HepG2 (cell line): ENCODE results near the gene SPIN1. TPM values are rescaled to one million over a fixed set of nuclear protein-coding genes. Genes with fewer than 3 reads are reported as not detected.

Experiments used
- ATAC-seq: fragments of 200-7000 bp; cut with Tn5 transposase; 3 replicates; pipeline ENCODE4 v1.9.1; 2020; ENCODE audit warnings: mild to moderate bottlenecking, moderate library complexity
- BruUV-seq: library from RNA; stranded (reverse); fragments of 400-500 nt; replicated peaks from 2 replicates; lab custom pipeline; 2021; lab: Mats Ljungman, UMichigan
- CTCF ChIA-PET: fragments of 300-600 bp; formaldehyde crosslinking; extraction: SDS; loops from one replicate; lab custom pipeline; 2021; ENCODE audit warnings: low total read pairs, inconsistent platforms, low intra/inter-chr PET ratio; lab: Yijun Ruan, JAX
- POLR2A ChIA-PET: fragments of 350-600 bp; sonication (Branson Sonifier 250); formaldehyde crosslinking; loops from one replicate; lab custom pipeline; 2020; ENCODE audit warnings: antibody characterized with exemption, inconsistent platforms; lab: Yijun Ruan, JAX
- DNase-seq: peaks from one replicate; pipeline ENCODE4 v3.0.0-alpha.2; 2015; ENCODE audit warnings: low spot score
- FAIRE-seq: peaks from 3 replicates; lab custom pipeline; 2011; peaks lifted over from hg19 to GRCh38; lab: Jason Lieb, UNC
- H2AFZ ChIP-seq: one replicate; pipeline ENCODE4 v1.6.1; 2011; ENCODE audit warnings: low read length, inconsistent platforms
- H3K27ac ChIP-seq: fragments of 300-600 bp; 3 replicates; pipeline ENCODE4 v1.8.0; 2011; ENCODE audit warnings: mixed run types, mild to moderate bottlenecking, mixed read lengths, low read length, inconsistent platforms; ENCODE audit not compliant: insufficient read depth; ENCODE audit errors: extremely low read length
- H3K27me3 ChIP-seq, 2 experiments: fragments of 200-600 bp in 1 of 2; 2 replicates in 1 of 2; 3 replicates in 1 of 2; pipeline versions ENCODE4 v1.6.0 to v1.8.0; 2011; ENCODE audit warnings: low read length in 2 of 2, mild to moderate bottlenecking in 2 of 2, moderate library complexity in 2 of 2, inconsistent platforms in 1 of 2; ENCODE audit not compliant: insufficient read depth in 2 of 2, control insufficient read depth in 1 of 2
- H3K36me3 ChIP-seq, 2 experiments: fragments of 200-600 bp in 1 of 2; replicated peaks in 1 of 2; 2 replicates in 1 of 2; 3 replicates in 1 of 2; pipeline versions ENCODE4 v1.5.1 to v1.8.0; 2011; ENCODE audit warnings: low read length in 2 of 2, inconsistent platforms in 1 of 2; ENCODE audit not compliant: insufficient read depth in 2 of 2, control insufficient read depth in 1 of 2
- H3K4me1 ChIP-seq: 2 replicates; pipeline ENCODE4 v1.5.1; 2012; ENCODE audit warnings: low read length, inconsistent platforms; ENCODE audit not compliant: insufficient read depth
- H3K4me2 ChIP-seq: 2 replicates; pipeline ENCODE4 v1.6.0; 2011; ENCODE audit warnings: low read depth, low read length, inconsistent platforms
- H3K4me3 ChIP-seq, 3 experiments: fragments of 200-600 bp in 1 of 3; sonication (generic), shearing (Covaris generic) in 1 of 3; replicated peaks in 1 of 3; 2 replicates each; pipeline ENCODE4 v1.5.1; 2011 to 2016; ENCODE audit warnings: low read length in 3 of 3, inconsistent platforms in 2 of 3, low read depth in 2 of 3, mild to moderate bottlenecking in 2 of 3, control low read depth in 1 of 3, mixed read lengths in 1 of 3; ENCODE audit not compliant: insufficient read depth in 1 of 3
- H3K79me2 ChIP-seq: one replicate; pipeline ENCODE4 v1.6.1; 2011; ENCODE audit warnings: low read length, inconsistent platforms; ENCODE audit not compliant: insufficient read depth
- H3K9ac ChIP-seq: 2 replicates; pipeline ENCODE4 v1.6.0; 2011; ENCODE audit warnings: mild to moderate bottlenecking, low read depth, low read length, inconsistent platforms; ENCODE audit not compliant: insufficient read depth
- H3K9me3 ChIP-seq: 2 replicates; pipeline ENCODE4 v1.5.1; 2012; ENCODE audit warnings: mild to moderate bottlenecking, low read length
- H4K20me1 ChIP-seq: 2 replicates; pipeline ENCODE4 v1.6.0; 2011; ENCODE audit warnings: inconsistent platforms, mild to moderate bottlenecking, low read length, moderate library complexity; ENCODE audit not compliant: insufficient read depth
- ATF2 ChIP-seq: sonication (generic); formaldehyde crosslinking; IDR thresholded peaks from 2 replicates; pipeline ENCODE4 v1.4.0; 2020; ENCODE audit warnings: missing genetic modification reagents
- BATF2 ChIP-seq: sonication (generic); formaldehyde crosslinking; IDR thresholded peaks from 2 replicates; pipeline ENCODE4 v1.8.0; 2022; ENCODE audit warnings: mild to moderate bottlenecking, missing genetic modification reagents, moderate library complexity
- HBP1 ChIP-seq: IDR thresholded peaks from 2 replicates; pipeline ENCODE4 v1.6.1; 2016; ENCODE audit warnings: low read depth, control low read depth
- HOMEZ ChIP-seq: IDR thresholded peaks from 2 replicates; pipeline ENCODE4 v1.6.1; 2016; ENCODE audit warnings: low read depth
- PBX2 ChIP-seq: IDR thresholded peaks from 2 replicates; pipeline ENCODE4 v1.6.1; 2016; ENCODE audit warnings: control low read depth
- RNF2 ChIP-seq: fragments of 450-650 bp; conservative IDR thresholded peaks from 2 replicates; pipeline ENCODE4 v1.6.1; 2016; ENCODE audit warnings: low read depth
- SP5 ChIP-seq: IDR thresholded peaks from 2 replicates; pipeline ENCODE4 v1.6.1; 2016; ENCODE audit warnings: low read depth, borderline replicate concordance
- THAP11 ChIP-seq: IDR thresholded peaks from 2 replicates; pipeline ENCODE4 v1.6.1; 2016; ENCODE audit warnings: missing biosample characterization, missing genetic modification reagents
- THAP7 ChIP-seq: sonication (generic); formaldehyde crosslinking; IDR thresholded peaks from 2 replicates; pipeline ENCODE4 v1.8.1; 2023; ENCODE audit warnings: mild to moderate bottlenecking, missing genetic modification reagents
- ZNF362 ChIP-seq: sonication (generic); formaldehyde crosslinking; IDR thresholded peaks from 2 replicates; pipeline ENCODE4 v1.4.0; 2020; ENCODE audit warnings: missing genetic modification reagents, mild to moderate bottlenecking, borderline replicate concordance
- ZNF570 ChIP-seq: sonication (generic); formaldehyde crosslinking; IDR thresholded peaks from 2 replicates; pipeline ENCODE4 v1.4.0; 2020; ENCODE audit warnings: mild to moderate bottlenecking, missing genetic modification reagents, borderline replicate concordance
- ZNF674 ChIP-seq: sonication (generic); formaldehyde crosslinking; IDR thresholded peaks from 2 replicates; pipeline ENCODE4 v1.5.0; 2020; ENCODE audit warnings: low read depth, mild to moderate bottlenecking, missing genetic modification reagents
- ZNF800 ChIP-seq: sonication (generic); formaldehyde crosslinking; IDR thresholded peaks from 2 replicates; pipeline ENCODE4 v1.4.0; 2020; ENCODE audit warnings: missing genetic modification reagents
- ZSCAN29 ChIP-seq: sonication (generic); formaldehyde crosslinking; conservative IDR thresholded peaks from 2 replicates; pipeline ENCODE4 v1.4.0; 2020; ENCODE audit warnings: mild to moderate bottlenecking, missing genetic modification reagents
- WGBS: methylation state at CpG from one replicate; pipeline ENCODE4 v1.1.6; 2017; ENCODE audit warnings: low lambda C conversion rate; 5-methylcytosine and 5-hydroxymethylcytosine counted together
- in situ Hi-C: cut with HindIII; loops from 2 replicates; pipeline ENCODE4 v1.10.0; 2017; ENCODE audit warnings: low pct_unique_long_range_greater_than_20kb; ENCODE audit not compliant: extremely low pct_ligation_motif_present
- intact Hi-C: fragments of 100-400 bp; cut with micrococcal nuclease; formaldehyde crosslinking; loops from one replicate; pipeline ENCODE4 v1.10.0; 2022; ENCODE audit not compliant: unreplicated experiment
- polyA plus RNA-seq, 8 experiments: library from polyadenylated mRNA; depleted of rRNA in 3 of 8; stranded (reverse) in 7 of 8; unstranded in 1 of 8; fragments of >200 nt; fragmentation: Illumina TruSeq in 4 of 8; extraction: Trizol in 4 of 8; gene quantifications; 2 replicates each; pipeline versions ENCODE4 v1.2.1 to v1.2.3, GENCODE V29; 2011 to 2016; ENCODE audit warnings: low read depth in 4 of 8, missing spikeins in 1 of 8, mixed read lengths in 1 of 8; ENCODE audit not compliant: insufficient read depth in 1 of 8
- total RNA-seq, 5 experiments: library from RNA; depleted of rRNA; stranded (reverse); fragments of >200 nt; fragmentation: Illumina TruSeq; extraction: Trizol; gene quantifications; 2 replicates each; pipeline ENCODE4 v1.2.3, GENCODE V29; 2016; ENCODE audit warnings: low read depth in 1 of 5

SPIN1 gene
- total and polyA plus RNA-seq, 2 of the 13 experiments (the other 11 are each of a cell fraction or from before 2014, with no cell fraction given) = 20.0 to 24.3 TPM

GRCh38 chr9:88380118-88380517 is 8.1 kb upstream of the SPIN1 start:
- no peak overlapping the region for H3K4me2 ChIP-seq
- H3K4me3 ChIP-seq = no peak overlapping the region
- 0% methylated on average over 1 of the region's 1 CpG for WGBS
- intact Hi-C loops = no loop called here
- no peak for ATAC-seq
- H3K9me3 ChIP-seq = no peaks in the 10 kb centered on the region
- in situ Hi-C loops = no loop called here
- no peak overlapping the region for H2AFZ ChIP-seq
- no peaks in the 10 kb centered on the region for H3K4me1 ChIP-seq
- POLR2A ChIA-PET = no interaction called here
- H3K79me2 ChIP-seq = no peaks in the 10 kb centered on the region
- CTCF ChIA-PET = no interaction called here
- DNase-seq = no peak
- H3K9ac ChIP-seq = no peak overlapping the region
- BruUV-seq = no TSS peak
- no peaks in the 10 kb centered on the region; a peak in 1 of 5 replicates for H3K27me3 ChIP-seq
- no peak overlapping the region for H3K27ac ChIP-seq
- no peaks in the 10 kb centered on the region for H4K20me1 ChIP-seq
- H3K36me3 ChIP-seq = no peaks in the 10 kb centered on the region
- FAIRE-seq = no peak
- TF ChIP-seq THAP11 (CRISPR knock-in tag) (no peak), PBX2 (CRISPR knock-in tag) (no peak), ZNF674 (CRISPR knock-in tag) (no peak), ZSCAN29 (no peak), ZNF800 (CRISPR knock-in tag) (no peak), RNF2 (no peak), ZNF362 (CRISPR knock-in tag) (no peak), ZNF570 (CRISPR knock-in tag) (no peak), SP5 (CRISPR knock-in tag) (no peak), HBP1 (CRISPR knock-in tag) (no peak), ATF2 (no peak), THAP7 (no peak), BATF2 (CRISPR knock-in tag) (no peak), HOMEZ (CRISPR knock-in tag) (no peak)
